NCI-H1092 treated with DMSO at 0.1 percent for 48 hours (cell line): Measurements from ENCODE around the gene CNIH2.
"Not testable (repeated sequence)": the region's sequence is repeated elsewhere in the genome, so short reads cannot be mapped to it uniquely, and the experiment has no call there.

Source experiments
- DNase-seq: peaks from one replicate; lab custom pipeline; 2025; lab: John Stamatoyannopoulos, UW

The CNIH2 gene

GRCh38 chr11:66315498-66315885 lies 37.5 kb downstream of the CNIH2 start:
- DNase-seq = no peak

DNA sequence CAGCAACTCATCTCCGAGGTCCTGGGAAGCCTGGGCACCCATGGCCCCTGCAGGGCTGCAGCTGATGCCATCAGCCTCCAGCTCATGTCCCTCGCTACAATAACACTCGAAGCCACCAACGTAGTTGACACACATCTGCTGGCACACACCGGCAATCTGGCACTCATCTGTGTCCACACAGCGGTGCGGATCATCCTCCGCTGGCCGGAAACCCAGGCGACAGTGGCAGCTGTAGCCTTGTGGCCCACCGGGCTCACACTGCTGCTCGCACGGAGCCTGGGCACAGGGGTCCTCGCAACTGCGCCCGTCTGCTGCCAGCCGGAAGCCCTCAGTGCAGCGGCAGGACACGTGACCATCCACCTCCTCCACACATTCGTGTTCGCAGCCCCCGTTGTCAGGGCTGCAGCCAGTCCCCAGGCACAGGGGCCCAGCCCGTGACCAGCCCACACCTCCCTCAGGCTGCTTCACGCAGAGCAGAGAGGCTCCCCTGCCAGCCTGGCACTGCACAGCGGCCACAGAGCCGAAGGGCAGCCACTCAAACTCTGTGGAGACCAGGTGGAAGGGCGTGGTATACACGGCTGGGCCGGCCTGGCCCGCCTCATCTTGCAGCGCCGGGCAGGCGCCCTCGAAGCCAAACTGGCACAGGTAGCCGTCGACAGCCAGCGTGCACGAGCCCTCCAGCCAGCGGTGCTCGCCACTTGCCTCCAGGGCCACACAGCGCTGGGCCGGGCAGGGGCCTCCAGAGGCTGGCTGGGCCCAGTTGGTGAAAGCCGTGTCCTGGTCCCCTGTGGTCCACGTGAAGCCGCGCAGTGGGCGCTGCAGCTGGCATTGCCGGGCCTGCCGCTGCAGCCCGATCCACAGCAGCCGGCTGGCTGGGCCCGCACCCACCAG lies 38.2 kb downstream of the CNIH2 start:
- DNase-seq = no peak

DNA sequence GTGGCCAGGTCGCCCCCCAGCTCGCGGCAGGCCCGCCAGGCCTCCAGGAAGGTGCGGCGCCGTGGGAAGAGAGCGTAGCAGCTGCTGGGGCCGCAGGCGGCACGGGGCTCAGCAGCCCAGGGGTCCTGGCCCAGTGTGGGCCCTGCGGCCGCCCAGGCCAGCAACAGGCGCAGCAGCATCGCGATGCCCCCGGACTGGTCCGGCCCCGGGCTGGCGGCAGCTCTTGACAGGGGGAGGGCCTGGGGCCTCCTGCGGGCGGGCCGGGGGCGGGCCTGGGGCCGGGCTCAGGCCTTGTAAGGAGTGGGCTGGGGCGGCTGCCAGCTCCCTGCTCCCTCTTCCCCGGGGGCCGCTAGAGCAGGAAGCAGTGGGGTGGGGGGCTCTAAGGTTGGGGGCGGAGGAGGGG lies 38.9 kb downstream of the CNIH2 start, which contains the start of gene CD248:
Gene CD248, minus strand, starts transcription at position 196 of the 403 bp plus-strand sequence. Its CDS starts 17 bp downstream, at position 179.
- no peak for DNase-seq

- no peak for DNase-seq
Observed at GRCh38 chr11:66317322-66317722, 39.3 kb downstream of the CNIH2 start.

DNA sequence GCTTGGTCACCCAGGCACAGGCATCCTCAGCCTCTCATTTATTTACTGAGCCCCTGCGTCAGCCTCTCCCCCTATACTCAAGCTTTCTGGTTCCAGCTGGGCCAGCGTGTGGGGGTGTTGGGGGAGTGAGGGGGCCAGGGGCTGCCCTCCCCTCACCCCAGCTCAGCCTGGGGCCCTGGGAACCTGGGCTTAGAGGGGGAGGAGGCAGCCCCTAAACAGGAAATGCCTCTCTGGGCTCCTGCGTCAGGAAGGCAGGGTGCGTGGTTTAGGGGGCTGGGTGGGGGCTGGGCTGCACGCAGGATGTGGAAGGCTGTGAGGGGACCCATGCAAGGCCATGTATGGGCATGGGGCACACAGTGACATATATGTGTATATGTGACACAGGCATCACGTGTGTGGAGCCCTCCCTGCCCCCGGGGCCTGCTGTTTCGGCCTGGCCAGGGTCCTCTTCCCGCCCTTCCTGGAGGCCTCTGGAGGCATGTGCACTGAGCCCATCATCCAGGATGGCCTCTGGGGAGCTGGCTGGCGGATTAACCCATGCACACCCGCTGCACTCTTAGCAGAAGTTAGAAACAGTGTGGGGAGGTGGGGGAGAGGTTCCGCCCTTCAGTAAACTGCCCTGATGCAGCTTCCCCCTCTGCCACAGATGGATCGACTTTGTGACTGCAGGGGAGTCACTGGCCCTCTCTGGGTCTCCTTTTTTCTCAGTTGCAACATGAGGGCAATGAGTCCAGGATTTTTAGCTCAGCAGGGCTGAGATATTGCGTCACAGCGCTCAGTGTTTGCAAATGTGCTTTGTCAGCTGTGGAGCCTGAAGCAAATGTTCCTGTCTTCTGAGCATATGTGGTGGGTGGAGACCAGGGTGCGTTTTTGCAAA lies 40.0 kb downstream of the CNIH2 start:
- DNase-seq = no peak

DNA sequence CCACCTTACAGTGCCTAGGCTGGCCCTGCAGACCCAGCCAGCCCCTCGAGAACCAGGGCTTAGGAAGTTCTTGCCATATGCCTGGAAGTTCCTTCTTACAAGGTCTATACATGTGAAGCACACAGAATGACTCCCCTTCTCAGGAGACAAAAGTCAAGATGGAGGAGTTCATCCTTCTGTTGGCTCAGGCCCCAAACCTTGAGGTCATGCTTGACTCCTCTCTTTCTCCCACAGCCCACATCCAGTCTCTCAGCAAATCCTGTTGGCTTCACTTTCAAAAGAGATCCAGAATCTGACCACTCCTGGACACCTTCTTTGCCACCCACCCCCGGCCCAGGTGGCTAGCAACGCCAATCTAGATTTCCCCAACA lies 40.6 kb downstream of the CNIH2 start:
- DNase-seq = no peak

- DNase-seq = not testable (repeated sequence)
Observed at GRCh38 chr11:66320289-66320688, 42.3 kb downstream of the CNIH2 start.

DNA sequence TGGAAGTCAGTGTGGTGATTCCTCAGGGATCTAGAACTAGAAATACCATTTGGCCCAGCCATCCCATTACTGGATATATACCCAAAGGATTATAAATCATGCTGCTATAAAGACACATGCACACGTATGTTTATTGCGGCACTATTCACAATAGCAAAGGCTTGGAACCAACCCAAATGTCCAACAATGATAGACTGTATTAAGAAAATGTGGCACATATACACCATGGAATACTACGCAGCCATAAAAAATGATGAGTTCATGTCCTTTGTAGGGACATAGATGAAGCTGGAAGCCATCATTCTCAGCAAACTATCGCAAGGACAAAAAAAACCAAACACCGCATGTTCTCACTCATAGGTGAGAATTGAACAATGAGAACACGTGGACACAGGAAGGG lies 42.8 kb downstream of the CNIH2 start:
- not testable (repeated sequence) for DNase-seq

- DNase-seq = no peak
Observed at GRCh38 chr11:66321606-66322005, 43.6 kb downstream of the CNIH2 start.

GRCh38 chr11:66322732-66323427 lies 44.9 kb downstream of the CNIH2 start:
- DNase-seq = no peak

GRCh38 chr11:66323684-66324083 lies 45.7 kb downstream of the CNIH2 start:
- DNase-seq = no peak

GRCh38 chr11:66324664-66325063 lies 46.7 kb downstream of the CNIH2 start:
- no peak for DNase-seq

DNA sequence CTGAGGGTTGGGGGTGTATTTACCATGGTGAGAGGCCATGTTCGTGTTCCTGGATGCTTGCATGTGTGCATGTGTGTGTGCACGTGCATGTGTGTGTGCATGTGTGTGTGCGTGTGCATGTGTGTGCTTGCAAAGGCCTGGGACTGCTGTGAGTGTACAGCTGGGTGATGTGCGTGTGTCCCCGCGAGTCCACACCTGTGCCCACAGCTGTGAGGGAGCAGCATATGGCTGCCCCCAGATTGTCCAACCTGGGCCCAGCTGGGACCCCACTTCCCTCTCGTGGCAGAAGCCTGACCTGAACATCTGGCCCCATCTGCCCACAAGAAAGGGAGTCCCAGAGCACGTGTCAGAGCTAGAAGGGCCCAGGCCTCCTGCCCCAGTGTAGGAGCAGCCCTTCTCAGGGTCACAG lies 47.3 kb downstream of the CNIH2 start:
- no peak for DNase-seq

- DNase-seq = no peak
Observed at GRCh38 chr11:66326261-66327111, 48.5 kb downstream of the CNIH2 start.

- DNase-seq = no peak
Observed at GRCh38 chr11:66327171-66328030, 49.4 kb downstream of the CNIH2 start.

GRCh38 chr11:66328031-66328301 lies 50.0 kb downstream of the CNIH2 start:
- no peak for DNase-seq

GRCh38 chr11:66328302-66329144 lies 50.5 kb downstream of the CNIH2 start:
- DNase-seq = peak; percentile 65

- DNase-seq = no peak
Observed at GRCh38 chr11:66329165-66329673, 51.2 kb downstream of the CNIH2 start.

DNA sequence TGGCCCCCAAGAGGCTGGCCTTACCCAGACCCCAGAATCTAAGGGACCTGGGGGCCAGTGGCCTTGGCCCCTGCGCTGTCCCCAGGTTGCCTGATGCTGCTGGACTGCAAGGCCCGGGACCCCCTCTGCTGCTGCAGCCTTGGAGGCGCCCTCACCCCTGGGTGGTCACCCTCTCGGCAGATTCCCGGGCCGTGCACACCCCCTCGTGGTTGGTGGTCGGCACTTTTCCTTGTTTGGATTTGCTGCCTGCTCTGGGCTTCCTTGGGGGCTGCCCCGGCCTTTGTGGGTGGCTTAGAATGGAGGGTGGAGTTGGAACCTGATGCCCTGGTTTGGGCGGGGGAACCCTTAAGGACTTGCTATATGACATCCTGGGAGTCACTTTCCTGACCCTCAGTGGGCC lies 53.0 kb downstream of the CNIH2 start:
- DNase-seq = no peak
